Left kidney (tissue), 8 donors: ENCODE measurements around the gene TANC2. TPM values are rescaled to one million over a fixed set of nuclear protein-coding genes. Genes with fewer than 3 reads are reported as not detected.

Source experiments
- DNase-seq: peaks from one replicate; pipeline ENCODE4 v3.0.0-alpha.2; 2013
- long read RNA-seq, 8 donors: transcript quantifications; one replicate each; lab custom pipeline, GENCODE V29; 2026
- polyA plus RNA-seq: library from polyadenylated mRNA; unstranded; fragments of 120-200 nt; gene quantifications from one replicate; pipeline ENCODE4 v1.2.1, GENCODE V29; 2013; ENCODE audit not compliant: insufficient read length

Gene TANC2
- 32.0 TPM for polyA plus RNA-seq
- long read RNA-seq, donor 1: 0 reads
- long read RNA-seq, donor 2: 0 reads
- long read RNA-seq, donor 3: 0 reads
- long read RNA-seq, donor 4: 0 reads
- long read RNA-seq, donor 5: 0 reads
- long read RNA-seq, donor 6: 0 reads
- long read RNA-seq, donor 7, partial matches to known transcripts: 5 of 5 reads
- long read RNA-seq, donor 7, other reads (novel, unspliced or antisense): 0 of 5 reads
- long read RNA-seq, donor 8: 0 reads

GRCh38 chr17:62965686-62966425 lies at the start of gene TANC2:
Gene TANC2 (plus strand): TSS chr17:62966235. CDS start chr17:63009560, 43,325 bp downstream.
- peak; percentile 82 for DNase-seq

- DNase-seq: no peak
These were observed 49.1 kb upstream of the TANC2 start for GRCh38 chr17:62916684-62917571.

DNA sequence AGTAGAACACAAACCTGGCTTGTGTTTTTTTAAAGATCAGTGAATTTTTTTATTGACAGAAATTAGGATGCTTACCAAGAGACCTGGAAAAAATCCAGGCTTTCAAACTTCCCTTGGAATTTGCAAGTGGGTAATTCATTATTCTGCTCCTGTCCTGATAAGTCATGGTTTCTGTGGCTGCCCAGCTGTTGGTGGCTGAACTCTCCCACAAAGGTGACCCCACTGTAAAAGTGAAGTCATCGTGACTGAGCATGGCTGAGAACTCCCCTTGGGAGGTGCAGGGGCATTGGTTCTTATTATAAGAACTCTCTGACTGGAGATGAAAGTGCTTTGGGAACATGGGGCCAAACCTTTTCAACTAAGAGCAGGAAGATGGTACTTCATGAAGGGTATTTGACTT lies 46.6 kb upstream of the TANC2 start:
- DNase-seq: no peak

- no peak for DNase-seq
These were observed 45.7 kb upstream of the TANC2 start for GRCh38 chr17:62920300-62920699.

- DNase-seq: no peak
These were observed 44.2 kb upstream of the TANC2 start for GRCh38 chr17:62921817-62922216.

- DNase-seq: no peak
These were observed 42.5 kb upstream of the TANC2 start for GRCh38 chr17:62923258-62924150.

DNA sequence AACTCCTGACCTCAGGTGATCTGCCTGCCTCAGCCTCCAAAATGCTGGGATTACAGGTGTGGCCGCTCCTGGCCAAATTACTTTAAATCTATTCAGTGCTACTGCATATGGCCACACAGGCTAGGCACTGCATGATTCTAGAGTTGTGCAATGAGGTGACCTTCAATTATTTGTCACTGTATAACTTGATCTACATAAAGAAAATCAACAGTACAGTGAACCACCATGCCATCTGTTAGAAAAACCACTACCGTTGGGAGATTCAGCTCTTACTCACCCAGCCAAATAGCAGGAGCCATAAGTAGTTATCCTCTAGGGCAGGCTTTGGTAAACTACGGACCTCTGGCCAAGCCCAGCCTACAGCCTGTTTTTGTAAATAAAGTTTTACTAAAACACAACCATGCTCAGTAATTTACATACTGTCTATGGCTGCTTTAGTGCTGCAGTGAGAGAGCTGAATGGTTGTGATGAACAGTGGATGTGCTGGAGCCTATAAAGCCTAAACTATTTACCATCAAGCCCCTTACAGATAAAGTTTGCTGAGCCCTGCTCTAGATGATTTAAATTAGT lies 40.7 kb upstream of the TANC2 start:
- no peak for DNase-seq

DNA sequence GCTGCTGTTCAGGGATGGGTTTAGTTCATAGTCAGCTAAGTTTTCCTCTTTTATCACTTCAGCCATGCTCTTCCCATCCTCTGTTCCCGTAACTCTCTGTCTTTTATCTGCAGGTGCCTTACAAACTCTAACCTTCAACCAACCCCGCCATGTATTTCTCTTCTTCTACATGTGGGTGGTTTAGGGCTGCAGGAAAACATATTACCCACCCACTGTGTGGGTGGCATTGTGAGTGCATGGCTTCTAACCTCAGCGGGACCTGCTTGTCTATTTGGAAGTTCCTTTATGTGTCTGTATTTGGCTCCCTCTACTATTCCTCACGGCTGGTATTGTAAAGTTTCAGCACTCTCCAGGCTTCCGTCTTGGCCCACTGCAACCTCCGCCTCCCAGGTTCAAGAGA lies 39.0 kb upstream of the TANC2 start:
- no peak for DNase-seq

DNA sequence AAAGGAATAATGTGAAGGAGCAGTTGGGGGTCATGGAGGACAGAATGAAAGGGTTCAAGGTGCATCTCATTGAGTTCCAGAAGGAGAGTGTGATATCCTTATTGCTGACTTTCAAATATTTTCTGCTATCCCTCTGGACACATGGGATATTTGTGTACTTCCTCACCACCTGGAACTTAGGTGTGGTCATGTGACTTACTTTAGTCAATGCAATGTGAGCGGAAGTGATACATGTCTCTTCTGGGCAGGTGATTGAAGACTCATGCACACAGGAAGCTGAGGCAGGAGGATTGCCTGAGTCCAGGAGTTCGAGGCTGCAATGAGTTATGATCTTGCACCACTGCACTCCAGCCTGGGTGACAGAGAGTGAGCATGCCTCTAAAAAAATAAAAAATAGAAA lies 36.7 kb upstream of the TANC2 start:
- no peak for DNase-seq

GRCh38 chr17:62931101-62931500 lies 34.9 kb upstream of the TANC2 start:
- DNase-seq: no peak

GRCh38 chr17:62933501-62934385 lies 32.3 kb upstream of the TANC2 start:
- DNase-seq: no peak

- DNase-seq: peak; percentile 31
These were observed 30.9 kb upstream of the TANC2 start for GRCh38 chr17:62935098-62935497.

DNA sequence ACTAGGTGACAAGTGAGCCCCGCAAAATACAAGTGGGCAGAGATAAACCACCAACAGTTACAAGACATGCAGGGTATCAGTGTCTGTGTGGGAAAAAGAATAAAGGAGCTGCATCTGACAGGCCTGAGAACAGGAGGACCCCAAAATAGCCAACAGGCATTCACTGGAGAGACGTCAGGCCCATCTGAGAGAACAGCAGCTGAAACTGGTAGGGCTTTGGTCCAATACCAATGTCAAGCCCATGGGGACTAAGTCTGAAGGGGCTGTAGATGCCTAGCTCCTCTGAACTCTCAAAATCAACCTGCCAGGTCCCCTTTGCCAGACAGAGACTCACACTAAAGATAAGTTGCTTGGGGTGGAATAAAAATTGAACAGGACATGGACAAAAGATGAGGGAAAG lies 30.5 kb upstream of the TANC2 start:
- DNase-seq: no peak

- no peak for DNase-seq
These were observed 28.4 kb upstream of the TANC2 start for GRCh38 chr17:62937606-62938005.

GRCh38 chr17:62941358-62941991 lies 24.6 kb upstream of the TANC2 start:
- no peak for DNase-seq

DNA sequence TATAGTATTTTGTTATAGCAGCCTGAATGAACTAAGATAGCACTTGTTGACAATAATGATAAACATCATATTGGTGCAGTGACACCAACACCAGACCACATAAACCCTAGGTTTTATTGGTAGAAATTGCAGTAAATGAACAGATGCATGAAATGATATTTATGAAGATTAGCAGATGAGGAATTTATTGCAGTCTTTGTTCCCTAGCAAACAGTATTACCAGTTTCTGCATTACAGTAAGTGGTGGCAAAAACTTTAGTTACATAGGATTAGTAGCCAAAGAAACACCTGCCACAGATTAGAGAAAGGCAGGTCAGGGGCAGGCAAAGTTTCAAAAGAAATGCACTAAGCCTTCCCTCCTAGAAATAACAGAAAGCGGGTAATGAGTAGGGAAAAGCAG lies 17.7 kb upstream of the TANC2 start:
- no peak for DNase-seq

- DNase-seq: no peak
These were observed 17.0 kb upstream of the TANC2 start for GRCh38 chr17:62949036-62949435.

DNA sequence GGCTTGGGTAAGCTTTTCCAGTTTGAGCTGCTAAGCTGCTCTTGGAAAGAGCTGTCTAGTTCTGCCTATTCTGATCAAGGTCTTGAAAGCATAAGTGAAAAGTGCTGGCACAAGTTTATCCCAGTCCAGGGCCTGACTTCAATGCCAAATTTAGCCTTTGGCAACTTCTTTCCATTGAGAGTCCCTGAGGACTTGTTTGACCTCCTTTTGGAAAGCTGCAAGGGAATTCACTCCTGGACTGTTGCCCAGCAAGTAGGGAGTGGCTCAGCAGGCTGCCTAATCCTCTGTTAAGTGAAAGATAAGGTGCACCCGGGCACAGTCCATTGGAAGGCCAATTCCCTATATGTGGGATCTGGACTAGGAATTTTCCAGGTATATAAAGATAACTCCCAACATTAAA lies 16.0 kb upstream of the TANC2 start:
- no peak for DNase-seq

DNA sequence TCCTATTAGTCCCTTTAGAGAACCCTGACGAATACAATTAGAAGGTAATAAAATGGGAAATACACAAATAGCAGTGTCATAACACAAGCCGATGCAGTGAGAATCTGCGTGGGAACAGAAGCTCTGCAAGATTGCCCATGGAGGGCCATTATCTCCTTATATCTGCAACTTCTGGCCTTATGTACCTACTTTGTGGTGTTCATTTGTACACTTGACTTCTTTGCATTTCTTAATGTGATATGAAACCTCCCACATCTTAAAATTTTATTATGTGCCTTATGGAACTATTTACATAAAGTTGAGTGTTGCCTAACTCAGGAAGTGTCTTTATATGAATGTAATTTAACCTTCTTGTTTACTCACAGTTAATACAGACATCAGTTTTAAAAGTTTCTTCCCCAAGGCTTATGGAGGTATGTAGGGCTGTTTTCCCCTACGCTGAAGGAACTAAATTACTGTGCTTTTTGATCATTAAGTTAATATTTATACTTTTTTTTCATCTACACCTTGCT lies 10.1 kb upstream of the TANC2 start:
- DNase-seq: no peak

DNA sequence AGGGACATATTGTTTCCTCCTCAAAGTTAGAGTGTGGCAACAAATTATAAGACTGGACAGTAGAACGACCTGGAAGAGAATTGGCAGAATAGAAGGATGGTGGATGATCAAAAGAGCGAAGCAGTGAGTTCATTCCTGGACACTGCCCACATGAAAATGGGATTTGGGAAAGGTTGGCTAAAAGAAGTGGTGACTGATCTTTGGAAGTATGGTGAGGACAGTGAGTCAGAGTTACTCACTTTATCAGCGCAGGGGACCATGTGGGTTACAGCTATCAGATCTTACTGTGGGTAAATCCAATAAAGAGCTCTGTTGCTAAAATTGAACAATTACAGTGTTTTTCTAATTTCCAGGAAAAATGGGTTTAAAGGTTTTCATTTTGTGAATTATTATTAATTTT lies 2.7 kb upstream of the TANC2 start:
- DNase-seq: no peak
